Tibial nerve (tissue), 4 donors: Measurements from ENCODE around the gene TSSC4.
A peak's percentile ranks its signal among the peaks of the same experiment; 100 is the strongest.

Source experiments
- EP300 ChIP-seq, 2 donors: sonication (generic); formaldehyde crosslinking; IDR thresholded peaks; one replicate each; pipeline ENCODE4 v1.6.1; 2017; ENCODE audit warnings: antibody characterized with exemption in 2 of 2, mild to moderate bottlenecking in 1 of 2
- POLR2A ChIP-seq, 2 donors: fragments of 450-650 bp; IDR thresholded peaks; one replicate each; pipeline ENCODE4 v1.6.1; 2017; ENCODE audit warnings: antibody characterized with exemption in 2 of 2, mild to moderate bottlenecking in 2 of 2, moderate library complexity in 2 of 2
- TF ChIP-seq, protein P1 (sequence below), 5 experiments: fragments of 200-600 bp in 3 of 5; fragments of 450-650 bp in 2 of 5; sonication (generic) in 3 of 5; IDR thresholded peaks; one replicate each; pipeline ENCODE4 v1.5.1; 2016 to 2019; ENCODE audit warnings: antibody characterized with exemption in 5 of 5, mild to moderate bottlenecking in 3 of 5, moderate library complexity in 2 of 5

DNA sequence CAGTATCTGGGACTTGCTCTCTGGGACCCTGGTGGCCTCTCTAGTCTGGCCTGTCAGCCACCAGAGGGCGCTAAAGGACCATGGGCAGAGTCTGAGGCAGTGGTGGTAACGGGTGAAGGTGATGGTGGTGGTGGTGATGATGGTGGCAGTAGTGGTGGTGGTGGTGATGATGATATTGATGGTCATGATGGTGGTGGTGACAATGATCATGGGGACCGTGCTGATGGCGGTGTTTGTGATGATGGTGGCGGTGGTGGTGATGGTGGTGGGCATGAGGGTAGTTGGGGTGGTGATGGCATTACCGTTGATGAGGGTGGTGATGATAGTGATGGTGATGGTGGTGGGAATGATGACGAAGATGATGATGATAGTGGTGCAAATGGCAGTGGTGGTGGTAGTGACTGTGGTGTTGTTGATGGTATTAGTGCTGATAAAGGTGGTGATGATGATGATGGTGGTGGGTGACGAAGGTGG lies 27.8 kb downstream of the TSSC4 start:
- TF ChIP-seq, protein P1, sequence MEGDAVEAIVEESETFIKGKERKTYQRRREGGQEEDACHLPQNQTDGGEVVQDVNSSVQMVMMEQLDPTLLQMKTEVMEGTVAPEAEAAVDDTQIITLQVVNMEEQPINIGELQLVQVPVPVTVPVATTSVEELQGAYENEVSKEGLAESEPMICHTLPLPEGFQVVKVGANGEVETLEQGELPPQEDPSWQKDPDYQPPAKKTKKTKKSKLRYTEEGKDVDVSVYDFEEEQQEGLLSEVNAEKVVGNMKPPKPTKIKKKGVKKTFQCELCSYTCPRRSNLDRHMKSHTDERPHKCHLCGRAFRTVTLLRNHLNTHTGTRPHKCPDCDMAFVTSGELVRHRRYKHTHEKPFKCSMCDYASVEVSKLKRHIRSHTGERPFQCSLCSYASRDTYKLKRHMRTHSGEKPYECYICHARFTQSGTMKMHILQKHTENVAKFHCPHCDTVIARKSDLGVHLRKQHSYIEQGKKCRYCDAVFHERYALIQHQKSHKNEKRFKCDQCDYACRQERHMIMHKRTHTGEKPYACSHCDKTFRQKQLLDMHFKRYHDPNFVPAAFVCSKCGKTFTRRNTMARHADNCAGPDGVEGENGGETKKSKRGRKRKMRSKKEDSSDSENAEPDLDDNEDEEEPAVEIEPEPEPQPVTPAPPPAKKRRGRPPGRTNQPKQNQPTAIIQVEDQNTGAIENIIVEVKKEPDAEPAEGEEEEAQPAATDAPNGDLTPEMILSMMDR (IDR thresholded peaks at IDR 0.05) = peak; percentile 57 to 85 (median 83)
- no peak for TF ChIP-seq POLR2A (IDR thresholded peaks at IDR 0.05)
- TF ChIP-seq EP300 (IDR thresholded peaks at IDR 0.05) = no peak
